K562 (cell line): ENCODE data around the gene FAM50B. TPM values are rescaled to one million over a fixed set of nuclear protein-coding genes. Genes with fewer than 3 reads are reported as not detected.

Experiments
- ATF2 ChIP-seq: sonication (generic); formaldehyde crosslinking; IDR thresholded peaks from 2 replicates; pipeline ENCODE4 v1.8.1; 2022; ENCODE audit warnings: missing genetic modification reagents
- CHD7 ChIP-seq: fragments of 200-600 bp; sonication (generic); IDR thresholded peaks from one replicate; pipeline ENCODE4 v1.6.1; 2012; ENCODE audit warnings: mild to moderate bottlenecking, low read depth, low read length, inconsistent platforms
- E2F3 ChIP-seq: fragments of 250-450 bp; sonication (Bioruptor Pico); IDR thresholded peaks from 2 replicates; pipeline ENCODE4 v1.4.0; 2020; ENCODE audit warnings: mild to moderate bottlenecking
- FOXK1 ChIP-seq: sonication (generic); formaldehyde crosslinking; IDR thresholded peaks from 2 replicates; pipeline ENCODE4 v1.8.0; 2022; ENCODE audit warnings: missing genetic modification reagents, mild to moderate bottlenecking, borderline replicate concordance
- PREB ChIP-seq: sonication (generic); formaldehyde crosslinking; IDR thresholded peaks from 2 replicates; pipeline ENCODE4 v1.8.1; 2023; ENCODE audit warnings: mild to moderate bottlenecking, missing genetic modification reagents
- RBM34 ChIP-seq: fragments of 200-400 bp; formaldehyde crosslinking; IDR thresholded peaks from 2 replicates; pipeline ENCODE4 v1.6.1; 2018; ENCODE audit warnings: low read length, borderline replicate concordance; ENCODE audit not compliant: insufficient read depth
- ZBTB49 ChIP-seq: sonication (generic); formaldehyde crosslinking; IDR thresholded peaks from 2 replicates; pipeline ENCODE4 v1.8.0; 2022; ENCODE audit warnings: missing genetic modification reagents, mild to moderate bottlenecking, borderline replicate concordance
- ZKSCAN3 ChIP-seq: fragments of 250-450 bp; sonication (Bioruptor Pico); IDR thresholded peaks from 2 replicates; pipeline ENCODE4 v1.4.0; 2020
- ZNF324 ChIP-seq: fragments of 250-450 bp; sonication (Bioruptor Pico); IDR thresholded peaks from 2 replicates; pipeline ENCODE4 v1.4.0; 2020; ENCODE audit warnings: mild to moderate bottlenecking
- ZNF507 ChIP-seq: conservative IDR thresholded peaks from 2 replicates; pipeline ENCODE4 v1.6.1; 2017; ENCODE audit warnings: missing genetic modification characterization, missing compliant biosample characterization
- polyA plus RNA-seq, 8 experiments: library from polyadenylated mRNA; depleted of rRNA in 4 of 8; stranded (reverse) in 5 of 8; unstranded in 3 of 8; fragments of >200 nt; fragmentation: Nextera tagmentation in 2 of 8; fragmentation: Illumina TruSeq in 1 of 8; extraction: Ambion mirVana in 2 of 8; extraction: Trizol in 1 of 8; gene quantifications; 2 replicates each; pipeline versions ENCODE4 v1.2.1 to v1.2.3, GENCODE V29; 2011 to 2014; ENCODE audit warnings: inconsistent platforms in 1 of 8, missing spikeins in 1 of 8
- total RNA-seq, 7 experiments: library from RNA; depleted of rRNA in 6 of 7; stranded (reverse); fragments of >200 nt in 6 of 7; fragmentation: Illumina TruSeq in 2 of 7; extraction: Trizol in 2 of 7; gene quantifications; 2 replicates each; pipeline versions ENCODE4 v1.2.1 to v1.2.3, GENCODE V29; 2011 to 2021; ENCODE audit warnings: low replicate concordance in 1 of 7

The FAM50B gene
- total and polyA plus RNA-seq, 9 of the 15 experiments (the other 6 are each of a cell fraction or from before 2014, with no cell fraction given): 0.09 to 0.16 (median 0.13) TPM; not detected in 6

- TF ChIP-seq CHD7: no peak
- no peak for TF ChIP-seq E2F3 (CRISPR knock-in tag)
- no peak for TF ChIP-seq ZNF507 (tag)
- no peak for TF ChIP-seq PREB
- no peak for TF ChIP-seq RBM34
- no peak for TF ChIP-seq ZKSCAN3 (CRISPR knock-in tag)
- TF ChIP-seq ZBTB49 (CRISPR knock-in tag): no peak
- TF ChIP-seq FOXK1 (CRISPR knock-in tag): no peak
- no peak for TF ChIP-seq ATF2
- TF ChIP-seq ZNF324 (CRISPR knock-in tag): no peak
These were observed 18.7 kb downstream of the FAM50B start (continued) for GRCh38 chr6:3867641-3868502.
